ENCODE measurements around the gene AMOT. TPM values are rescaled to one million over a fixed set of nuclear protein-coding genes. Genes with fewer than 3 reads are reported as not detected.

AMOT gene
- polyA plus RNA-seq, 1 donor (not counting 4 experiments of a cell fraction or from before 2014, with no cell fraction given) = 0.21 TPM

DNA sequence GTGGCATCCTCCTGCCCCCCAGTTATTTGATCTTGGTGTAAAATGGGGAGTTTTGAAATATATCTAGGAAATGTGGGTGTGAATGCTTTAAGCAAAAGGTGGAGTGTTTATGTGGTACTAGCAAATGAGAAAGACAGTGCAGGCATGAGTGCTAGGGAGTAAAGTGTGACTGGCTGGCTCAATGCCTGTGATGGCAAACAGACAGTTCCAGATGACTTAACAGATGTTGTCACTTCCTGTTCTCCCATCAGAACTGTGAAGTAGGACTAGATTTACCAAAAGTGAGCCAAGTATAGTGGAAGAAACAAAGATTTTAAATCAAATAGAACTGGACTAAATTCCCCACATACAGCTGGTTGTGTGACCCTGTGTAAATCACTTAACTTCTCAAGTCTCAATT is 8.4 kb upstream of the AMOT start:
- dilution Hi-C loops (cut with MboI; ENCODE audit: extremely low pct_ligation_motif_present, low sequenced_read_pairs) = no loop called here
- no peak overlapping the region for H2AFZ ChIP-seq (ENCODE audit: control insufficient read depth, low read length)
- H3K79me2 ChIP-seq (ENCODE audit: control insufficient read depth, insufficient read depth, low read length) = no peaks in the 10 kb centered on the region
- H3K9me1 ChIP-seq (ENCODE audit: control insufficient read depth, extremely low read depth, insufficient read depth, low read length) = no peaks in the 10 kb centered on the region
- H3K4me1 ChIP-seq (ENCODE audit: control insufficient read depth, extremely low read depth, insufficient read depth, low read length) = no peaks in the 10 kb centered on the region
- FAIRE-seq (no peak), DNase-seq (ENCODE audit: low read depth, low spot score) (no peak)
- no peak overlapping the region for H3K4me2 ChIP-seq (ENCODE audit: control insufficient read depth, extremely low read depth, insufficient read depth, low read depth, low read length)
- no peaks in the 10 kb centered on the region for H3K36me3 ChIP-seq (ENCODE audit: control insufficient read depth in 2 of 2, extremely low read depth in 1 of 2, insufficient read depth in 2 of 2, low read length in 2 of 2)
- no peak overlapping the region for H3K27ac ChIP-seq (ENCODE audit: control insufficient read depth, insufficient read depth, low read length)
- H3K9ac ChIP-seq (ENCODE audit: control insufficient read depth, extremely low read depth, insufficient read depth, low read length) = no peak overlapping the region
- H3K27me3 ChIP-seq (ENCODE audit: control insufficient read depth, extremely low read depth, insufficient read depth, low read length) = no peaks in the 10 kb centered on the region
- H3K4me3 ChIP-seq (ENCODE audit: control insufficient read depth in 2 of 3, extremely low read depth in 1 of 3, insufficient read depth in 2 of 3, low read depth in 1 of 3, low read length in 3 of 3) = no peak overlapping the region
- H4K20me1 ChIP-seq (ENCODE audit: control insufficient read depth, extremely low read depth, insufficient read depth, low read length) = no peaks in the 10 kb centered on the region
- no peaks in the 10 kb centered on the region for H3K9me3 ChIP-seq (ENCODE audit: control insufficient read depth, low read depth, low read length)
- TF ChIP-seq EZH2 (IDR thresholded peaks at IDR 0.05; ENCODE audit: low read length) = no peak
- TF ChIP-seq, protein P1, sequence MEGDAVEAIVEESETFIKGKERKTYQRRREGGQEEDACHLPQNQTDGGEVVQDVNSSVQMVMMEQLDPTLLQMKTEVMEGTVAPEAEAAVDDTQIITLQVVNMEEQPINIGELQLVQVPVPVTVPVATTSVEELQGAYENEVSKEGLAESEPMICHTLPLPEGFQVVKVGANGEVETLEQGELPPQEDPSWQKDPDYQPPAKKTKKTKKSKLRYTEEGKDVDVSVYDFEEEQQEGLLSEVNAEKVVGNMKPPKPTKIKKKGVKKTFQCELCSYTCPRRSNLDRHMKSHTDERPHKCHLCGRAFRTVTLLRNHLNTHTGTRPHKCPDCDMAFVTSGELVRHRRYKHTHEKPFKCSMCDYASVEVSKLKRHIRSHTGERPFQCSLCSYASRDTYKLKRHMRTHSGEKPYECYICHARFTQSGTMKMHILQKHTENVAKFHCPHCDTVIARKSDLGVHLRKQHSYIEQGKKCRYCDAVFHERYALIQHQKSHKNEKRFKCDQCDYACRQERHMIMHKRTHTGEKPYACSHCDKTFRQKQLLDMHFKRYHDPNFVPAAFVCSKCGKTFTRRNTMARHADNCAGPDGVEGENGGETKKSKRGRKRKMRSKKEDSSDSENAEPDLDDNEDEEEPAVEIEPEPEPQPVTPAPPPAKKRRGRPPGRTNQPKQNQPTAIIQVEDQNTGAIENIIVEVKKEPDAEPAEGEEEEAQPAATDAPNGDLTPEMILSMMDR (optimal IDR thresholded peaks at IDR 0.05 in 1 of 3, IDR thresholded peaks at IDR 0.05 in 1 of 3, conservative IDR thresholded peaks at IDR 0.05 in 1 of 3; ENCODE audit: extremely low read depth in 1 of 3, insufficient read depth in 2 of 3, low read length in 3 of 3) = no peak

GRCh38 chrX:112846782-112847181 is 6.2 kb upstream of the AMOT start:
- Histone ChIP-seq H2AFZ (ENCODE audit: control insufficient read depth, low read length) (no peak overlapping the region), H3K36me3 (ENCODE audit: control insufficient read depth in 2 of 2, extremely low read depth in 1 of 2, insufficient read depth in 2 of 2, low read length in 2 of 2) (no peaks in the 10 kb centered on the region), H3K4me1 (ENCODE audit: control insufficient read depth, extremely low read depth, insufficient read depth, low read length) (no peaks in the 10 kb centered on the region), H3K79me2 (ENCODE audit: control insufficient read depth, insufficient read depth, low read length) (no peaks in the 10 kb centered on the region), H3K4me3 (ENCODE audit: control insufficient read depth in 2 of 3, extremely low read depth in 1 of 3, insufficient read depth in 2 of 3, low read depth in 1 of 3, low read length in 3 of 3) (no peak overlapping the region), H3K27me3 (ENCODE audit: control insufficient read depth, extremely low read depth, insufficient read depth, low read length) (no peaks in the 10 kb centered on the region), H4K20me1 (ENCODE audit: control insufficient read depth, extremely low read depth, insufficient read depth, low read length) (no peaks in the 10 kb centered on the region), H3K4me2 (ENCODE audit: control insufficient read depth, extremely low read depth, insufficient read depth, low read depth, low read length) (no peak overlapping the region), H3K9ac (ENCODE audit: control insufficient read depth, extremely low read depth, insufficient read depth, low read length) (no peak overlapping the region), H3K9me1 (ENCODE audit: control insufficient read depth, extremely low read depth, insufficient read depth, low read length) (no peaks in the 10 kb centered on the region), H3K27ac (ENCODE audit: control insufficient read depth, insufficient read depth, low read length) (no peak overlapping the region), H3K9me3 (ENCODE audit: control insufficient read depth, low read depth, low read length) (no peaks in the 10 kb centered on the region)
- DNase-seq (ENCODE audit: low read depth, low spot score) = no peak
- dilution Hi-C loops (cut with MboI; ENCODE audit: extremely low pct_ligation_motif_present, low sequenced_read_pairs) = no loop called here
- no peak for TF ChIP-seq EZH2 (IDR thresholded peaks at IDR 0.05; ENCODE audit: low read length)
- TF ChIP-seq, protein P1 (optimal IDR thresholded peaks at IDR 0.05 in 1 of 3, IDR thresholded peaks at IDR 0.05 in 1 of 3, conservative IDR thresholded peaks at IDR 0.05 in 1 of 3; ENCODE audit: extremely low read depth in 1 of 3, insufficient read depth in 2 of 3, low read length in 3 of 3) = no peak
- FAIRE-seq = no peak

All from keratinocyte (primary cell).